A673 (cell line): ENCODE results near the gene TRAP1. TPM values are rescaled to one million over a fixed set of nuclear protein-coding genes. Genes with fewer than 3 reads are reported as not detected.
"Not testable (repeated sequence)": the region's sequence is repeated elsewhere in the genome, so short reads cannot be mapped to it uniquely, and the experiment has no call there.

Experiments used
- BruUV-seq: library from RNA; stranded (reverse); fragments of 400-500 nt; replicated peaks from 2 replicates; lab custom pipeline; 2021; lab: Mats Ljungman, UMichigan
- CTCF ChIA-PET: fragments of 300-600 bp; sonication (Branson Sonifier 250); formaldehyde crosslinking; loops from one replicate; lab custom pipeline; 2022; ENCODE audit warnings: antibody characterized with exemption; lab: Charles Lee
- POLR2A ChIA-PET: fragments of 300-600 bp; sonication (Branson Sonifier 250); formaldehyde crosslinking; loops from one replicate; lab custom pipeline; 2022; ENCODE audit warnings: antibody characterized with exemption; ENCODE audit not compliant: low non-redundant PET; lab: Charles Lee
- DNase-seq: peaks from one replicate; pipeline ENCODE4 v3.0.0-alpha.2; 2015; ENCODE audit warnings: low spot score
- H3K27ac ChIP-seq: fragments of 200-600 bp; sonication (generic); 2 replicates; pipeline ENCODE4 v1.5.1; 2016; ENCODE audit warnings: mixed run types, low read depth, mild to moderate bottlenecking, mixed read lengths, antibody characterized with exemption, low read length; ENCODE audit not compliant: poor library complexity, severe bottlenecking
- H3K27me3 ChIP-seq: fragments of 200-600 bp; sonication (generic); replicated peaks from 2 replicates; pipeline ENCODE4 v1.6.1; 2017; ENCODE audit warnings: mixed run types, low read depth, mild to moderate bottlenecking, mixed read lengths, antibody characterized with exemption, low read length; ENCODE audit not compliant: insufficient read depth, poor library complexity
- H3K36me3 ChIP-seq: fragments of 200-600 bp; sonication (generic); 2 replicates; pipeline ENCODE4 v1.6.1; 2016; ENCODE audit warnings: mixed run types, mild to moderate bottlenecking, mixed read lengths, antibody characterized with exemption, low read length; ENCODE audit not compliant: insufficient read depth, poor library complexity, severe bottlenecking
- H3K4me1 ChIP-seq: fragments of 200-600 bp; sonication (generic); 2 replicates; pipeline ENCODE4 v1.6.1; 2017; ENCODE audit warnings: mixed run types, mild to moderate bottlenecking, mixed read lengths, antibody characterized with exemption, low read length; ENCODE audit not compliant: insufficient read depth, poor library complexity, severe bottlenecking
- H3K4me3 ChIP-seq: fragments of 200-600 bp; sonication (generic); 2 replicates; pipeline ENCODE4 v1.5.1; 2016; ENCODE audit warnings: low read depth, mixed run types, mild to moderate bottlenecking, mixed read lengths, low read length; ENCODE audit not compliant: poor library complexity, severe bottlenecking
- H3K9me3 ChIP-seq: fragments of 200-600 bp; sonication (generic); 2 replicates; pipeline ENCODE4 v1.6.1; 2016; ENCODE audit warnings: mixed run types, low read depth, mild to moderate bottlenecking, mixed read lengths, antibody characterized with exemption, low read length; ENCODE audit not compliant: poor library complexity, severe bottlenecking
- EZH2 ChIP-seq: fragments of 200-600 bp; sonication (generic); IDR thresholded peaks from 2 replicates; pipeline ENCODE4 v1.6.1; 2017; ENCODE audit warnings: borderline replicate concordance, low read depth, mild to moderate bottlenecking, mixed read lengths, antibody characterized with exemption, low read length; ENCODE audit not compliant: poor library complexity, severe bottlenecking
- intact Hi-C: fragments of 100-400 bp; cut with micrococcal nuclease; formaldehyde crosslinking; loops from one replicate; pipeline ENCODE4 v1.10.0; 2022; ENCODE audit not compliant: unreplicated experiment
- total RNA-seq: library from RNA; stranded (reverse); gene quantifications from 2 replicates; pipeline ENCODE4 v1.2.3, GENCODE V29; 2021
- TF ChIP-seq, protein P1 (sequence below): fragments of 300-800, 200-600 bp; sonication (generic); conservative IDR thresholded peaks from 2 replicates; pipeline ENCODE4 v1.5.1; 2017; ENCODE audit warnings: low read depth, mild to moderate bottlenecking, antibody characterized with exemption, low read length, moderate library complexity, mixed read lengths

TRAP1 gene
- total RNA-seq, 1 experiment from 2014 or later = 280 TPM

DNA sequence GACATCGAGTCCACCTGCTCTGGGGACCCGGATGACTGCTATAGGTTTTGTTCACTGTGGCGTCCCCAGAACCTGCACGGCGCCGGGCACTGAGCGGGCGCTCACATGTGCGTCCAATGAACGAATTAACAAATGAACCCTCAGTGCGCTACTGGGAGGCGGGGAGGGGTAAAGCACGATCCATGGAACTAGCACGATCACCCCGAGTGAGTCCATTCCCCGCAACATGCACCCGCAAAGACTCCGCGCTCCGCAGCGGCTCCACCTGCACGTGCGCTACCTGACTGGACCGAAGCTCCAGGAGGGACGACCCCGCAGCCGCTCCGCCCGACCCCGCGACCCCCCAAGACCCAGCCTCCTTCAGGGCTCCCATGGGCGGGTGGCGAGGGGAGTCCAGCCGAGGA lies 491 bp downstream of the TRAP1 start:
- intact Hi-C loops = no loop called here
- ChIA-PET CTCF (no interaction called here), POLR2A (no interaction called here)
- Histone ChIP-seq H3K4me3 (peak overlapping the region; percentile 100), H3K27me3 (no peaks in the 10 kb centered on the region), H3K4me1 (no peaks in the 10 kb centered on the region), H3K36me3 (peaks cover 13% of the 10 kb centered on the region), H3K27ac (peak overlapping the region; percentile 93), H3K9me3 (no peaks in the 10 kb centered on the region)
- TF ChIP-seq, protein P1, sequence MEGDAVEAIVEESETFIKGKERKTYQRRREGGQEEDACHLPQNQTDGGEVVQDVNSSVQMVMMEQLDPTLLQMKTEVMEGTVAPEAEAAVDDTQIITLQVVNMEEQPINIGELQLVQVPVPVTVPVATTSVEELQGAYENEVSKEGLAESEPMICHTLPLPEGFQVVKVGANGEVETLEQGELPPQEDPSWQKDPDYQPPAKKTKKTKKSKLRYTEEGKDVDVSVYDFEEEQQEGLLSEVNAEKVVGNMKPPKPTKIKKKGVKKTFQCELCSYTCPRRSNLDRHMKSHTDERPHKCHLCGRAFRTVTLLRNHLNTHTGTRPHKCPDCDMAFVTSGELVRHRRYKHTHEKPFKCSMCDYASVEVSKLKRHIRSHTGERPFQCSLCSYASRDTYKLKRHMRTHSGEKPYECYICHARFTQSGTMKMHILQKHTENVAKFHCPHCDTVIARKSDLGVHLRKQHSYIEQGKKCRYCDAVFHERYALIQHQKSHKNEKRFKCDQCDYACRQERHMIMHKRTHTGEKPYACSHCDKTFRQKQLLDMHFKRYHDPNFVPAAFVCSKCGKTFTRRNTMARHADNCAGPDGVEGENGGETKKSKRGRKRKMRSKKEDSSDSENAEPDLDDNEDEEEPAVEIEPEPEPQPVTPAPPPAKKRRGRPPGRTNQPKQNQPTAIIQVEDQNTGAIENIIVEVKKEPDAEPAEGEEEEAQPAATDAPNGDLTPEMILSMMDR = no peak
- TF ChIP-seq EZH2 = no peak
- peak; percentile 56 for DNase-seq
- BruUV-seq = no TSS peak

- TF ChIP-seq, protein P1 = no peak
- TF ChIP-seq EZH2 = no peak
- intact Hi-C loops = no loop called here
- H3K9me3 ChIP-seq = no peaks in the 10 kb centered on the region
- CTCF ChIA-PET = no interaction called here
- H3K4me3 ChIP-seq = no peak overlapping the region
- no peak overlapping the region for H3K27ac ChIP-seq
- no TSS peak for BruUV-seq
- no peak for DNase-seq
- H3K27me3 ChIP-seq = no peaks in the 10 kb centered on the region
- H3K4me1 ChIP-seq = no peaks in the 10 kb centered on the region
- peaks cover 13% of the 10 kb centered on the region for H3K36me3 ChIP-seq
- POLR2A ChIA-PET = no interaction called here
Observed at GRCh38 chr16:3715430-3715829, 1.9 kb downstream of the TRAP1 start.

DNA sequence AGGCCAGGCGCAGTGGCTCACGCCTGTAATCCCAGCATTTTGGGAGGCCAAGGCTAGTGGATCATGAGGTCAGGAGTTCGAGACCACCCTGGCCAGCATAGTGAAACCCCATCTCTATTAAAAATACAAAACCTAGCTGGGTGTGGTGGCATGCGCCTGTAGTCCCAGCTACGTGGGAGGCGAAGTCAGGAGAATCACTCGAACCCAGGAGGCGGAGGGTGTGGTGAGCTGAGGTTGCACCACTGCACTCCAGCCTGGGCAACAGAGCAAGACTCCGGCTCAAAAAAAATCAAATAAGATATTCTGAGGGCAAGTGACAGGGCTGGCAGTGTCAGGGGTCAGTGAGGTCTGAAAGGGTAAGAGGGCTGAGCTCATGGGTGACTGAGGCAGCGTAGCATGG lies 2.9 kb downstream of the TRAP1 start:
- intact Hi-C loops, POLR2A ChIA-PET, DNase-seq, BruUV-seq, H3K9me3 ChIP-seq, CTCF ChIA-PET, H3K27ac ChIP-seq, H3K4me3 ChIP-seq, H3K27me3 ChIP-seq, H3K4me1 ChIP-seq: not testable (repeated sequence)
- peaks cover 16% of the 10 kb centered on the region for H3K36me3 ChIP-seq

DNA sequence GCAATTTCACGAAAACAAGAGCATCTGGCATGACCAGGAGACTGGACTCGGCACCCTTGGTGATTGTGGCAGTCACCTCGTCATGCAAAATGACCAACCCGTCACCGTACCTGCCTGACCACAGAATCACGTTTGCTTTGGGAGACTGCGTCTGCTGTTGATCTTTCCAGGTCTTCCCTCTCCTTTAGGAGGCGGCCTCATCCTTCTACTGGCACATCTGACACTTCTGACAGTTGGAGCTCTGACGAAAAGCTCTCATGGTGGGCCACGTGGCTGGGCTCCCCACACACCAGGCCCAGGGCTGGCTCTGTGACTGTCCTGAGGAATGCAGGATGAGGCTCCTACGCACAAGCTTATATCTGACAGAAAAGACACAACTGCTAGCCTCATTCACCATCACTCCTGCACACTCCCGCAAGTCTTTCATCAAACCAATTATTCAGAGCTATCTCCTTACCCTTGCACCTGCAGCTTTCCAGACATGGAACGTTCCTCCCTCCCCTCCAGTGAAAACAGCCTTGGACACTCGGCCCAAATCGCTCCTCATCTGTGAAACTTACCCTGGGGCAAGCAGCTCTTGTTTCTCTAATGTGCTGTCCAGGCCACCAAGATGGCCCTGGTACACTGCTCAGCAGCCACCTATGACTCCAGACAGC lies 3.6 kb downstream of the TRAP1 start:
- TF ChIP-seq, protein P1 = no peak
- no peak for TF ChIP-seq EZH2
- H3K9me3 ChIP-seq = no peaks in the 10 kb centered on the region
- ChIA-PET CTCF (no interaction called here), POLR2A (no interaction called here)
- no TSS peak for BruUV-seq
- no peak for DNase-seq
- peaks cover 16% of the 10 kb centered on the region for H3K36me3 ChIP-seq
- H3K27ac ChIP-seq = no peak overlapping the region
- H3K4me3 ChIP-seq = no peak overlapping the region
- no peaks in the 10 kb centered on the region for H3K27me3 ChIP-seq
- intact Hi-C loops = no loop called here
- no peaks in the 10 kb centered on the region for H3K4me1 ChIP-seq
